NCI-H82 treated with DMSO at 0.1 percent for 48 hours (cell line): ENCODE data around the gene SPINK2.

Experiments
- DNase-seq: peaks from one replicate; lab custom pipeline; 2025; ENCODE audit not compliant: unreplicated experiment; lab: John Stamatoyannopoulos, UW

Gene SPINK2, protein sequence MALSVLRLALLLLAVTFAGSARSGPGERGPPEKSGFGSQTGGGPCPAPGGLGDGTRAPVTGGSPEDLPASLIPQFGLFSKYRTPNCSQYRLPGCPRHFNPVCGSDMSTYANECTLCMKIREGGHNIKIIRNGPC

GRCh38 chr4:56821381-56822243 lies at the start of gene SPINK2:
SPINK2 (minus strand) TSS chr4:56821701; CDS start chr4:56821662, 39 bp downstream.
- DNase-seq, result peak; percentile 29

DNA sequence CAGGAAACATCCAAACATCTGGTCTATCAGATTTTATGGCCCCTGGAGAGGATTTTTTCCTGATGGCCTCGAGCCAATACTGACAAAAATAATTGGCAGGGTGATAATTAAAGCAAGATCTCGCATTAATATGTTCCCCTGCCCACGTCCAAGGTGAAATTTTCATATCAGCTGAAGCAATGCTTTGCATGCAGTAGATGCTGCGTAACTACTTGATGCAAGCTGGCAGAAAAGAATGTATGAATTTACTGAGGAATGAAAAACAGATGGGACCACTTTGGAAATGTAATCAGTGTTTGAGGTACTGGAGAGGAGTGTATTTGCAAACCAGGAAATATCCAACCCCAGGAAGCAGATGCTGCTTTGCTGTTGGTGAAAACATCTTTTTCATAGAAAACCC lies 49.4 kb upstream of the SPINK2 start:
- no peak for DNase-seq

DNA sequence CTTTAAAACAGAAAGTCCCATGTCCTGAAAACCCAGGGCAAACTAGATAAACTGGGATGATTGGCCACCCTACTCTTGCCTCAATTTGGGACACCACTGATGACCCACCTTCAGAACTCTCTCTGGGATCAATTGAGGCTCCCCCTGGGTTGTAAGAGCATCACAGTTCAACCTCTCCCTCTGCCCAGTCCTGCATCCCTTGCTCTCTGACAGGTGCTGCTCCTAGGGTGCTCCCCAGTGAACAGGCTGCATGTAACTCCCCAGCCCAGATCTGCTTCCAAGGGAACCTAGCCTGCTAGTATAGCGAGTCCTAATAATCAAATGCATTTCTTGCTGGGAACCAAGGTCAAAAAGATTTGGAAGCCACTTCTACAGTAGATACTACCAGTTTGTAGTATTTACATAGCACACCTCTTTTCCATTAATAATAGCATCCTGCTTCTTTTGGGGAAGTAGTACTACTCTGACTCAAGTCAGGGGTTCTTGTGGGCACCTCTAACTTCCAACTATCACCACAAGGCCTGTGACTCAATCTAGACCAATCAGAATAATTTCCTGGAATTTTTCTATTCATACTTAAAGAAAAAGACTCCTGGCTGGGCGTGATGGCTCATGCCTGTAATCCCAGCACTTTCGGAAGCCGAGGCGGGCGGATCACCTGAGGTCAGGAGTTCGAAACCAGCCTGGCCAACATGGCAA lies 42.1 kb upstream of the SPINK2 start:
- no peak for DNase-seq

DNA sequence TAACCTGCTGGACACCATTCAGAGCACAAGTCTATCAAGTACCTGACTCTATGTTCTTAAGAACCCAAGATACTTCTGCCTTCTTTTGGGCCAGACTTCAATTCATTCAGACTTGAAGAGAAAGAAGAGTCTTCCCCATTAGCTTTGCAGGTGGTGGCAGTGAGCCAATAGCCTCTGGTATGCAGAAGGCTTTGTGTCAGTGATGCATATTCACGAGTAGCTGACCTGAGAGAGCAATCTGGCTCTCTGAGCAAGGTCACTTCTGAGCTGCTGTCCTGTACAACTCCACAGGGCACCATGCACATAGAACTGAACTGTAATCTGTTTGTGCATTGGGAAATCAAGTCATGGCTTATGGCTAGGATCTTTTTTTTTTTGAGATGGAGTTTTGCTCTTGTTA lies 39.9 kb upstream of the SPINK2 start:
- no peak for DNase-seq

- DNase-seq, result no peak
These were observed 39.3 kb upstream of the SPINK2 start for GRCh38 chr4:56860781-56861180.

DNA sequence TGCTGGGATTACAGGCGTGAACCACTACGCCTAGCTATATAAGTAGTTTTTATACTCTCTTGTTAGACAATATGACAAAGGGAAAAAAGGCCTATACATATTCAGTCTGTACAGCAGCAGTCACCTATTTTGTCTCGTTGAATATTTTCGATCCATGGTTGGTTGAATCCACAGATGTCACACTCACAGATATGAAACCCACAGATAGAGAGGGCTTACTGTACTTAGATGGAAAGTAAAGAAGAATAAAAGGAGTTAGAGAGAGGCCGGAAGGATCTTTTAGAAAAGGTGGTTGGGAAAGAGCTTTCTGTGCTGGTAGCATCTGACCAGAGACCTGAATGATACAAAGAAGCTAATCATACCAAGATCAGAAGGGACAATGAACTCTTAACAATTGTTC lies 38.3 kb upstream of the SPINK2 start:
- DNase-seq, result no peak

- no peak for DNase-seq
These were observed 36.3 kb upstream of the SPINK2 start for GRCh38 chr4:56857601-56858309.

- DNase-seq, result no peak
These were observed 35.2 kb upstream of the SPINK2 start for GRCh38 chr4:56856656-56857055.

DNA sequence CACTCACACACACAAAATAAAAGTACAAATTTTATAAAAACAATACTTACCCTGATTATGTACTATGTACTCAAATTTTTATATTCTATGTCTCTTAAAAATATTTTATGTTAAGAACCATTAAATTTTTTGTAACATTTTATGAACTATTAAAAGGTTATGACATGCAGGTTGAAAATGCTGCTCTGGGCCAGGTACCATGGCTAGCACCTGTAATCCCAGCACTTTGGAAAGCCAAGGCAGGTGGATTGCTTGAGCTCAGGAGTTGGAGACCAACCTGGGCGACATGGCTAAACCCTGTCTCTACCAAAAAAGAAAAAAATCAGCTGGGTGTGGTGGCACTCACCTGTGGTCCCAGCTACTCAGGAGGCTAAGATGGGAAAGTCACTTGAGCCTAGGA lies 29.4 kb upstream of the SPINK2 start:
- DNase-seq, result no peak

DNA sequence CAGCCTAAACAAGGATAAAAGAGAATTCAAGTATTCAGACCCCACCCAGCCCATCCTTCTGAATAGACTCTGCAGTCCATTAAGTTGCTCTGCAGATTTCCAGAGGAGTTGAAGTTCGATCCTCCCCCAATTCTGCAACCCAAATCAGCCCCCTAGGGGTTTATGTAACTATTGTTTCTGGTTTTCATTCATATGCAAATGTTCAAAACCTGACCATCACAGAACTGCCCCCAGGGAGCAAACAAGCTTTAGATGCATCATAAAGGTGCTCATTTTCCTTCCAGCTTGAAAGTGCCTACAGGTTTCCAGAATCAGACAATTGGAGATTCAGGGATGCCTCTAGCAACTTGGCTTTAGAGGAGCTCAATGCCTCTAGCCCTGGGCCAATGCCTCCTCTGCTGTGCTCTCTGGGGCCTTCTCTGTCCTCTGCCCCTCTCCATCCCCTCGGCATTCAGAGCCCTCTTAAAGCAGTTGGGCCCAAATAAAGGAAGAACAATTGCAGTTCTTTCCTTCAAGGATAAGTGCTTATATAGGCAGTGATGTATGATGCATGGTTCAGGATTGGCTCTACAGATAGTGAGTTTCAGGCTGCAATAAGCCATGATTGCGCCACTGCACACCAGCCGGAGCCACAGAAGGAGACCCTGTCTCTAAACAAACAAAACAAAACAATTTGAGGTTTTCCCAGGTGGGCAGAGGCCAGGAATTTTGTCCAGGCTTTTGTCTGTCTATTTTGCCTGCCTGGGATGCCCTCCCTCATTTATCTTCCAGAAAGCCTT lies 23.5 kb upstream of the SPINK2 start:
- no peak for DNase-seq

DNA sequence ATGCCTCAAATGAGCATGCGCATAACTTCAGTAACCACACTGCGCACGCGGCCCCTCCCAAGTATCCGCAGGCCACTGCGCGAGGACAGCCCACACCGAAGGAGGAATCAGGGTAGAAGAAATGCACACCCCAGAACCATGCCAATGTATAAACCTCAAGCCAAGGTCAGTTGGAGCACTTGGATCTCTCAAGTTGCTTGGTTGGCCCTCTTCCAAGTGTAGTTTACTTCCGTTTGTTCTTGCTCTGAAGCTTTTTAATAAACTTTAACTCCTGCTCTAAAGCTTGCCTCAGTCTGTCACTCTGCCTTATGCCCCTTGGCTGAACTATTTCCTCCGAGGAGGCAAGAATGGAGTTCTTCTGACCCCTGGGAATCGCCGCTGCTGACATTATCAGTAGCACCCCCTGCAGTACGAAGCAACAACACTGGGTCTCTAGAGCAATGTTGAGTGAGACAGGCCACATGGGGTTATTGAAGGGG lies 22.0 kb upstream of the SPINK2 start:
- no peak for DNase-seq

GRCh38 chr4:56840559-56840958 lies 19.1 kb upstream of the SPINK2 start:
- DNase-seq, result no peak

GRCh38 chr4:56828784-56829535 lies 7.5 kb upstream of the SPINK2 start:
- DNase-seq, result no peak

GRCh38 chr4:56823933-56824600 lies 2.6 kb upstream of the SPINK2 start:
- no peak for DNase-seq

- DNase-seq, result no peak
These were observed 2.7 kb downstream of the SPINK2 start for GRCh38 chr4:56818797-56819196.

DNA sequence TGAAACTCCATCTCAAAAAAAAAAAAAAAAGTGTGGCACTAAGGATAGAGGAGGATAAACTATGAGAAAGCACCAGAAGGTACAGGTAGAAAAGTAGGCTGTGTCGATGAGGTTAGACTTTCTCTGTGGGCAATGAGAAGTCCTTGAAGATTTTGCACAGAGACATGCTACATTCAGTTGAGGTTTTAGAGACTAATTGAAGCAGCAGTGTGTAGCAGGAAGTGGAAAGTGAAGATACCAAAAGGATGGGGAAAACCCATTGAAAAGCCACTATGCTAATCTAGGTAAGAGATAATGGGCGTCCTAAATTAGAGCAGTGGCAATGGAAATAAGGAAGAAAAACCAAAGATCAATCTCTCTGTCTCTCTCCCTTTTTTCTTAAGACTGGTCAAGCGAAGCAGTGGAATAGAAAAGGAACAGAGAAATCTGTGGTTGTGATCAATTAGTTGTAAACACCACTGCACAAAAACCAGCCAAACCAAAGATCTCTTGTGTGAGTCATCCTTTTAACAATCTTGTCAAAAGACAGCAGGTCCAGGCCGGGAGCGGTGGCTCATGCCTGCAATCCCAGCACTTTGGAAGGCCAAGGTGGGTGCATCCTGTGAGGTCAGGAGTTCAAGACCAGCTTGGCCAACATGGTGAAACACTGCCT lies 3.5 kb downstream of the SPINK2 start:
- no peak for DNase-seq

DNA sequence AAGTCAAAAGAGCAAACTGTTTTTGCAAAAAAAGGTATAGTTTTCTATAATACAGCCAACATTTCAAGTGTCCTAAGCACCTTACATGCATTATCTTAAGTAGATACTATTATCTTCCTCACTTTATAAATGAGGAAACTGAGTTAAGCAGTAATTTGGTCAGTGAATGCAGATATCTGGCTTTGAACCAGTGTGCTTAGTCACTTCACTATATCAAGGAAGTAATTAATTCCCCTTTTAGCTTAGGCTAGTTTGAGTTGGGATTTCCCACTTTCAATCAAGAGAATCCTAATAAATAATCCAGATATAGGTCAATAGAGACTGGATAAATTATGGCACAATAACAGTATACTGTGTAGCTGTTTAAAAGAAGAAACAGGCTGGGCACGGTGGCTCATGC lies 14.8 kb downstream of the SPINK2 start:
- no peak for DNase-seq

- no peak for DNase-seq
These were observed 16.9 kb downstream of the SPINK2 start for GRCh38 chr4:56804551-56804950.

DNA sequence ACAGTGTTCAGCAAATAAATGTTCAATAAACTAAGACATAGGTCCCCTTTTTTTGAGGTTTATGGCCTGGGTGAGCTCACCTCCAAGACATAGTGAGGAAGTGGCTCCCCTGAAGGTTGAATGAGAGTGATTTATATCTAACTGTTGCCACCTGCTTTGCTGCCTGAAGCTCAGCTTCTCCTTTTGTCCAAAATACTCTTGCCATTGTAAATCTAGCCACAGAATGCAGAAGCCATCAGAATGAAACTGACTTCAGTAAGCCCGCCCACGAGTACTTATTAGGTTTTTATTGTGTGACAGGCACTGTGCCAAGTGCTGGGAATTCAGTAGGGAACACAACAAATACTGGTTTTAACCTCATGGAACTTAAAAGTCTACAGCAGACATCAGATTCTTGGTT lies 18.0 kb downstream of the SPINK2 start:
- no peak for DNase-seq
